Left lung (tissue), 10 donors: ENCODE results near the gene ARHGAP26. TPM values are rescaled to one million over a fixed set of nuclear protein-coding genes. Genes with fewer than 3 reads are reported as not detected.
A peak's percentile ranks its signal among the peaks of the same experiment; 100 is the strongest.

Experiments used
- ATAC-seq: fragments of 200-7000 bp; cut with Tn5 transposase; one replicate; pipeline ENCODE4 v1.9.1; 2020; ENCODE audit warnings: moderate library complexity
- DNase-seq, 4 donors: peaks; one replicate each; pipeline ENCODE4 v3.0.0-alpha.2; 2013 to 2020
- H3K27ac ChIP-seq, 2 donors: fragments of 200-600 bp; sonication (generic) in 1 of 2; one replicate each; pipeline versions ENCODE4 v1.5.0 to v1.8.0; 2020 to 2021
- H3K27me3 ChIP-seq, 2 donors: fragments of 200-600 bp; sonication (generic) in 1 of 2; one replicate each; pipeline versions ENCODE4 v1.5.0 to v1.8.0; 2020 to 2021
- H3K36me3 ChIP-seq, 2 donors: fragments of 200-600 bp; sonication (generic) in 1 of 2; one replicate each; pipeline versions ENCODE4 v1.5.0 to v1.8.0; 2020 to 2021
- H3K4me1 ChIP-seq, 2 donors: fragments of 200-600 bp; one replicate each; pipeline ENCODE4 v1.8.0; 2021
- H3K4me3 ChIP-seq, 2 donors: fragments of 200-600 bp; sonication (generic) in 1 of 2; one replicate each; pipeline versions ENCODE4 v1.5.0 to v1.8.0; 2020 to 2021; ENCODE audit warnings: mild to moderate bottlenecking in 1 of 2
- H3K9me3 ChIP-seq, 2 donors: fragments of 200-600 bp; sonication (generic) in 1 of 2; one replicate each; pipeline versions ENCODE4 v1.5.0 to v1.8.0; 2020 to 2021
- CTCF ChIP-seq, 2 donors: fragments of 200-600 bp; sonication (generic) in 1 of 2; IDR thresholded peaks; one replicate each; pipeline versions ENCODE4 v1.5.0 to v1.8.0; 2021; ENCODE audit warnings: antibody characterized with exemption in 2 of 2
- intact Hi-C, 2 donors: fragments of 100-400 bp; cut with DNase I; formaldehyde crosslinking; loops; one replicate each; pipeline versions ENCODE4 v1.11.2 to v1.14.2; 2022
- polyA plus RNA-seq, 6 donors: library from polyadenylated mRNA; unstranded; fragments of 120-200 nt; gene quantifications; one replicate each; pipeline ENCODE4 v1.2.1, GENCODE V29; 2013; ENCODE audit not compliant: insufficient read length in 6 of 6
- total RNA-seq, 2 donors: library from RNA; stranded (reverse); fragmentation: NEBNext Ultra II Directional; extraction: Animal tissue kit (Norgen Biotek cat#: 25700); gene quantifications; one replicate each; pipeline ENCODE4 v1.2.1, GENCODE V29; 2021
- donor health status: DM: no; HTN: yes; CAD: no.
- donor health status: DM: no; HTN: no; CAD: no.

ARHGAP26 gene
- total and polyA plus RNA-seq, 8 donors: 13.9 to 61.9 (median 14.9) TPM

GRCh38 chr5:143061161-143061945, 291.2 kb downstream of the ARHGAP26 start:
- Histone ChIP-seq H3K27me3 (no peaks in the 10 kb centered on the region), H3K4me1 (peaks cover 34 to 49% of the 10 kb centered on the region in 2 donors), H3K9me3 (no peaks in the 10 kb centered on the region), H3K4me3 (no peak overlapping the region), H3K27ac (no peak overlapping the region), H3K36me3 (peaks cover 0 to 22% of the 10 kb centered on the region in 2 donors)
- DNase-seq: no peak
- intact Hi-C loops: loop anchor here in 1 of 2 donors (10.0 kb wide), 1 partner anchor 63 kb away; no protein-coding TSS in a partner anchor
- TF ChIP-seq CTCF (IDR thresholded peaks at IDR 0.05): no peak
- peak; percentile 26 for ATAC-seq

GRCh38 chr5:143062379-143062778, 292.2 kb downstream of the ARHGAP26 start:
- Histone ChIP-seq H3K27me3 (no peaks in the 10 kb centered on the region), H3K36me3 (peaks cover 0 to 15% of the 10 kb centered on the region in 2 donors), H3K9me3 (no peaks in the 10 kb centered on the region), H3K4me3 (no peak overlapping the region), H3K27ac (peak overlapping the region in 1 of 2 donors; percentile 81), H3K4me1 (peaks cover 38 to 54% of the 10 kb centered on the region in 2 donors)
- intact Hi-C loops: loop anchor here in 1 of 2 donors (10.0 kb wide), 1 partner anchor 62 kb away; no protein-coding TSS in a partner anchor
- no peak for ATAC-seq
- no peak for DNase-seq
- no peak for TF ChIP-seq CTCF (IDR thresholded peaks at IDR 0.05)

GRCh38 chr5:143063175-143063970, 293.2 kb downstream of the ARHGAP26 start:
- peak; percentile 47 for ATAC-seq
- peak in 2 of 4 donors; percentile 69 to 71 for DNase-seq
- Histone ChIP-seq H3K36me3 (peaks cover 0 to 9% of the 10 kb centered on the region in 2 donors), H3K4me1 (peaks cover 38 to 55% of the 10 kb centered on the region in 2 donors), H3K4me3 (no peak overlapping the region), H3K27me3 (no peaks in the 10 kb centered on the region), H3K9me3 (no peaks in the 10 kb centered on the region), H3K27ac (peak overlapping the region; percentile 63 to 81)
- no peak for TF ChIP-seq CTCF (IDR thresholded peaks at IDR 0.05)
- intact Hi-C loops: loop anchor here in 1 of 2 donors (10.0 kb wide), 1 partner anchor 61 kb away; no protein-coding TSS in a partner anchor

GRCh38 chr5:143064218-143064641, 294.1 kb downstream of the ARHGAP26 start:
- no peak for TF ChIP-seq CTCF (IDR thresholded peaks at IDR 0.05)
- no peaks in the 10 kb centered on the region for H3K9me3 ChIP-seq
- H3K27ac ChIP-seq: peak overlapping the region; percentile 63 to 81
- peaks cover 0 to 13% of the 10 kb centered on the region in 2 donors for H3K36me3 ChIP-seq
- H3K4me3 ChIP-seq: no peak overlapping the region
- H3K27me3 ChIP-seq: no peaks in the 10 kb centered on the region
- ATAC-seq (peak; percentile 9), DNase-seq (no peak)
- intact Hi-C loops: loop anchor here in 1 of 2 donors (10.0 kb wide), 1 partner anchor 61 kb away; no protein-coding TSS in a partner anchor
- peaks cover 38 to 55% of the 10 kb centered on the region in 2 donors for H3K4me1 ChIP-seq
